ENCODE measurements around the gene SFXN2. TPM values are rescaled to one million over a fixed set of nuclear protein-coding genes. Genes with fewer than 3 reads are reported as not detected.

The SFXN2 gene
- total RNA-seq, 2 donors from 2014 or later = 9.7 to 27.6 TPM

GRCh38 chr10:102678842-102679289 is 35.6 kb upstream of the SFXN2 start:
- Histone ChIP-seq H3K4me3 (no peak overlapping the region), H3K27me3 (no peaks in the 10 kb centered on the region), H3K27ac (no peak overlapping the region), H3K9ac (ENCODE audit: low read depth in 2 of 2, low read length in 2 of 2) (peak overlapping the region in 1 of 2 donors; percentile 30), H3K4me1 (peaks cover 17% of the 10 kb centered on the region), H3K9me3 (no peaks in the 10 kb centered on the region), H3K36me3 (no peaks in the 10 kb centered on the region)
- intact Hi-C loops (cut with DNase I) = no loop called here
- peak; percentile 62 for TF ChIP-seq CTCF (IDR thresholded peaks at IDR 0.05)
- peak; percentile 70 for DNase-seq

- peaks cover 14% of the 10 kb centered on the region for H3K4me1 ChIP-seq
- no peaks in the 10 kb centered on the region for H3K36me3 ChIP-seq
- no peak for DNase-seq
- H3K27me3 ChIP-seq = no peaks in the 10 kb centered on the region
- no peak for TF ChIP-seq CTCF (IDR thresholded peaks at IDR 0.05)
- no peak overlapping the region for H3K4me3 ChIP-seq
- intact Hi-C loops (cut with DNase I) = no loop called here
- no peaks in the 10 kb centered on the region for H3K9me3 ChIP-seq
- no peak overlapping the region for H3K9ac ChIP-seq (ENCODE audit: low read depth in 2 of 2, low read length in 2 of 2)
- no peak overlapping the region for H3K27ac ChIP-seq
Observed at GRCh38 chr10:102679596-102679995, 34.8 kb upstream of the SFXN2 start.

GRCh38 chr10:102681696-102682095 is 32.7 kb upstream of the SFXN2 start:
- intact Hi-C loops (cut with DNase I) = no loop called here
- no peak for DNase-seq
- Histone ChIP-seq H3K9ac (ENCODE audit: low read depth in 2 of 2, low read length in 2 of 2) (no peak overlapping the region), H3K27me3 (no peaks in the 10 kb centered on the region), H3K4me3 (no peak overlapping the region), H3K9me3 (no peaks in the 10 kb centered on the region), H3K4me1 (peaks cover 11% of the 10 kb centered on the region), H3K27ac (no peak overlapping the region), H3K36me3 (no peaks in the 10 kb centered on the region)
- TF ChIP-seq CTCF (IDR thresholded peaks at IDR 0.05) = no peak

- intact Hi-C loops (cut with DNase I) = no loop called here
- Histone ChIP-seq H3K36me3 (no peaks in the 10 kb centered on the region), H3K9ac (ENCODE audit: low read depth in 2 of 2, low read length in 2 of 2) (no peak overlapping the region), H3K4me1 (peaks cover 5% of the 10 kb centered on the region), H3K27me3 (no peaks in the 10 kb centered on the region), H3K9me3 (no peaks in the 10 kb centered on the region), H3K27ac (no peak overlapping the region), H3K4me3 (no peak overlapping the region)
- no peak for DNase-seq
- TF ChIP-seq CTCF (IDR thresholded peaks at IDR 0.05) = no peak
Observed at GRCh38 chr10:102682416-102682815, 32.0 kb upstream of the SFXN2 start.

GRCh38 chr10:102682981-102683380 is 31.5 kb upstream of the SFXN2 start:
- Histone ChIP-seq H3K27ac (no peak overlapping the region), H3K4me1 (peaks cover 3% of the 10 kb centered on the region)

More at GRCh38 chr10:102682981-102683380, 31.5 kb upstream of the SFXN2 start:
- no peak for TF ChIP-seq CTCF (IDR thresholded peaks at IDR 0.05)
- Histone ChIP-seq H3K9ac (ENCODE audit: low read depth in 2 of 2, low read length in 2 of 2) (no peak overlapping the region), H3K9me3 (no peaks in the 10 kb centered on the region), H3K27me3 (no peaks in the 10 kb centered on the region), H3K36me3 (no peaks in the 10 kb centered on the region), H3K4me3 (no peak overlapping the region)
- intact Hi-C loops (cut with DNase I) = no loop called here
- DNase-seq = no peak
